Measurements from ENCODE around the gene MAL. TPM values are rescaled to one million over a fixed set of nuclear protein-coding genes. Genes with fewer than 3 reads are reported as not detected.

MAL gene
- total RNA-seq, 1 donor from 2014 or later: 101 TPM

DNA sequence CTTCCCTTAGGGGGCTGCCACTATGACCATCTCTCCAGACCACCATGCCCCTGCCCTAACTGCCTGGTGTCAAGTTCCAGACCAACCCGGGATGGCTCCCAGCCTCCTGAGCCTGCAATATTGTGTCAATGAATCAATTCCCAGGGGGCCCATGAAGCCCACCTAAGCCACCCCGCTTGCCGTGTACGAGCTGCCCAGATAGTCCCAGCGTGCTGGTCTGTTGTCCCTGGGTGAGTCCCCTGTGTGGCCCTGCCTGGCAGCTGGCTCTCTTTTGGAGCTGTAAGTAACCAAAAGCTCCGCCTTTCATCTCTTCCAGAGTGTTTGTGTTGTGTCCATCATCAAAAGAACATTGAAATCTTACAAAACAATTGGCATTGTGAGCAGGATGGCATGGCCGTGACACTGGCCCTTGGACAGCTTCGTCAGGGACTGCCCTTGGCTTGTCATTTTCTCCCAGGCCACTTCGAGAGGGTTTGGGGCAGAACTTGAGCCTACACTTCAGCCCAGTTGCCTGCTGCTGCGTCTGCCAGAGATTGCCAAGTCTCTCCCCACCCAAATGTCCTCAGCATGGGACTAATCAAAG lies 11.3 kb upstream of the MAL start:
- Mint-ChIP-seq H3K4me1 (ENCODE audit: low read depth) (peaks cover 6% of the 10 kb centered on the region), H3K27me3 (ENCODE audit: low read depth) (no peaks in the 10 kb centered on the region), H3K9me3 (no peaks in the 10 kb centered on the region), H3K36me3 (ENCODE audit: low read depth) (no peaks in the 10 kb centered on the region), H3K27ac (no peak overlapping the region), H3K4me3 (ENCODE audit: low read depth) (no peak overlapping the region)
- no peak for DNase-seq (ENCODE audit: low spot score)
- intact Hi-C loops (cut with micrococcal nuclease): no loop called here

DNA sequence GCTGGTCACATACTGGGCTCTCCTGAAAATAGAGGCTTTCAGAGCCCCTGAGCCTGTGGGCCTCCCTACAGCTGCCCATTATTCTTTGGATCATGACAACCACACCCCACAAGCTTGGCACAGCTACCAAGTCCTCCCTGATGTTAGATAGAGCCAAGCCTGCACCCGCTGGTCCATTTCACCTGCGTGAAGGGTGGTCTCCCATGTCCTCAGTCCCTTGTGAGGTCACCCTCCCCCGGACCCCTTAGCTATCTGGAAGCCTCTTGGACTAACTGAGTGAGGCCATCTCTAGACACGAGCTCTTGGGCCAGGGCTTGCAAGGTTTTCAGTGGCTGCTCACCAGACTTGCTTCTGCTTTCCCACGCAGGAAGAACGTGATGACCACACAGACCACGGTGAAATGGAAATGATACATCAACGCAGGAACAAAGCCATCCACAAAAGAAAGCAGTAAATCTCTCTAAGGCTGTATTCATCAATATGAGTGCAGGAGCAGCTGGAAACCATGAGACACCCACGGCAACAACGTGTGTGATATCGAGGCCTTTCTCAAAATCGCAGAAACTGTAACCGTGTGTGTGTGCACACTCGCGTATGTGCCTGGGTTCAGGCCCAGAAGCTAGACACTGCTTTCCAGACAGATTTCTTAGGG lies 10.1 kb upstream of the MAL start:
- no peak overlapping the region for H3K4me3 Mint-ChIP-seq (ENCODE audit: low read depth)
- peaks cover 6% of the 10 kb centered on the region for H3K4me1 Mint-ChIP-seq (ENCODE audit: low read depth)
- no peak overlapping the region for H3K27ac Mint-ChIP-seq
- intact Hi-C loops (cut with micrococcal nuclease): no loop called here
- H3K9me3 Mint-ChIP-seq: no peaks in the 10 kb centered on the region
- DNase-seq (ENCODE audit: low spot score): no peak
- H3K36me3 Mint-ChIP-seq (ENCODE audit: low read depth): no peaks in the 10 kb centered on the region
- H3K27me3 Mint-ChIP-seq (ENCODE audit: low read depth): no peaks in the 10 kb centered on the region

DNA sequence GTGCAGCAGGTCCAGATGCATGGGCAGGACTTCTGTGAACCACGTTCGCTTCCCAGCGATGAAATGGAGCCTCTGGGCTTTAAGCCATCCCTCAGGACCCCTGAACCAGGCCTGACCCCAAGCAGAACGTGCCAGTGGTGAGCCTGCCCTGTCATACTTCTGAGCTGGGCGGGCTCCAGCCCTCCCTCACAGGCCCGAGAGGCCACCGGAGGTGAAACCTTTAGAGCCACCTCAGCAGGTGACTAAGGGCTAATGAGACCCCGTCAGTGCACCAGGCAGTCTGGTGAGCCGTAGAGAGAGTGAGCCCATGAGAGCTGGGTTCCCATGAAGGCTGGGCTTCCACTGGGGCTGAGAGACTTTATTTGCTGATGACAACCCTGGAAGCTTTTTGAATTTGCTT lies 8.9 kb upstream of the MAL start:
- Mint-ChIP-seq H3K27me3 (ENCODE audit: low read depth) (no peaks in the 10 kb centered on the region), H3K27ac (no peak overlapping the region)

DNA sequence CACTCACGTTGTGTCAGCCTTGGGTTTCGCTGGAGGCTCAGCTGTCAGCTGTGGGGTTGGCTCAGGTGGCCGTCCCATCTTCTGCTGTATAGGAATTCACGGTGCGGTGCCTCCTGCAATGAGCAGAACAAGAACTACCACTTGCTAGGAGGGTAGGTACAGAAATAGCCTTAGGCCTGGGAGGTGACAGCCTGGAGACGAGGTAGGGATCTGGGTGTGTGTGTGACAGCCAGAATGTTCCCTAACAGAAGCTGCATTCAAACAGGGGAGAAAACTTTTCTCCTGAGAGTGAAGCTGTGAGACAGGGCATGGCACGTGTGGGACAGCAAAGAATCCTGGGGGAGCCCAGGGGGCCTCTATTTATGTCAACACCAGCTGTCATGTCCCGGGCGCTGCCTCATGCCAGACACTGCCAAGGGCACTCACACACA lies 8.4 kb upstream of the MAL start:
- Mint-ChIP-seq H3K27ac (no peak overlapping the region), H3K36me3 (ENCODE audit: low read depth) (no peaks in the 10 kb centered on the region), H3K4me1 (ENCODE audit: low read depth) (peaks cover 9% of the 10 kb centered on the region), H3K9me3 (no peaks in the 10 kb centered on the region), H3K4me3 (ENCODE audit: low read depth) (no peak overlapping the region), H3K27me3 (ENCODE audit: low read depth) (no peaks in the 10 kb centered on the region)
- DNase-seq (ENCODE audit: low spot score): no peak
- intact Hi-C loops (cut with micrococcal nuclease): no loop called here

More for the DNA sequence above, 8.9 kb upstream of the MAL start:
- H3K4me1 Mint-ChIP-seq (ENCODE audit: low read depth): peaks cover 6% of the 10 kb centered on the region
- no peaks in the 10 kb centered on the region for H3K36me3 Mint-ChIP-seq (ENCODE audit: low read depth)
- intact Hi-C loops (cut with micrococcal nuclease): no loop called here
- H3K9me3 Mint-ChIP-seq: no peaks in the 10 kb centered on the region
- H3K4me3 Mint-ChIP-seq (ENCODE audit: low read depth): no peak overlapping the region
- no peak for DNase-seq (ENCODE audit: low spot score)

DNA sequence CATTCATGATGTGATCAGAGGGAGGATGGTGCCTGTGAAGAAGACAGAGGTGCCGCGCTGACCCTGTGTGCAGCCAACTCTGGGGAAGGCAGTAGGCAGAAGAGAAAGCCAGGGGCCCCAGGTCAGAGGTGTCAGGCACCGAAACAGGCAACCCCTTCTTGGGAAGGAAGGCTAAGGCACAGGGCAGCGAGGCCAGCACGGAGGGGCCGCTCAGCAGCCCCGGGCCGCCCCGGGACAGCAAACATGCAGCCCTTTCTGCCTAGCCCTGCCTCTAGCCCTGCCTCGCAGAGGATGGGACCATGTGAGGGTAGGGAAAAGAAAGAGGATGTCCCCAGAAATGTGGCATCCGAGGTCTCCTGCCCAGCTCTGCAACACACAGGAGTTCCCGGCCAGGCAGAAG lies 7.7 kb upstream of the MAL start:
- no peaks in the 10 kb centered on the region for H3K36me3 Mint-ChIP-seq (ENCODE audit: low read depth)
- H3K9me3 Mint-ChIP-seq: no peaks in the 10 kb centered on the region
- intact Hi-C loops (cut with micrococcal nuclease): no loop called here
- DNase-seq (ENCODE audit: low spot score): no peak
- no peak overlapping the region for H3K27ac Mint-ChIP-seq
- no peak overlapping the region for H3K4me3 Mint-ChIP-seq (ENCODE audit: low read depth)
- H3K4me1 Mint-ChIP-seq (ENCODE audit: low read depth): peaks cover 15% of the 10 kb centered on the region
- no peaks in the 10 kb centered on the region for H3K27me3 Mint-ChIP-seq (ENCODE audit: low read depth)

DNA sequence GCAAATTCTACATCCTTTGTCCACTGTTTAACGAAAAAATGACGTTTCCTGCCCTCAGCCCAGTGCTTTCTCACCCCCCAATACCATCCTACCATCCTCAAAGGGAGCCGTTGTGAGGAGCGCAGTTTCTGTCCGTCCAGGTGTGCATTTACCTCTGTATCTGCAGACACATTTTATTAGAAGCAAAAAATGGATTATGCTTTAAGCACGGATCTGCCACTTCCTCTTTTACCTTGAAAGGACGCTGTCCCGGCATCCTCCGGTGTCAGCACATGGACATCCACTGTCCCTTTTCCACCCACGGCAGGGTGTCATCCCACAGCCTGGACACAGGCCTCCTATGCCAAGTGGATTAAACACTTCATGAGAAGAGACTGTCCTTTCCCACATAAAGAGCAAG lies 7.2 kb upstream of the MAL start:
- DNase-seq (ENCODE audit: low spot score): no peak
- H3K36me3 Mint-ChIP-seq (ENCODE audit: low read depth): no peaks in the 10 kb centered on the region
- no peak overlapping the region for H3K4me3 Mint-ChIP-seq (ENCODE audit: low read depth)
- no peak overlapping the region for H3K27ac Mint-ChIP-seq
- peaks cover 20% of the 10 kb centered on the region for H3K4me1 Mint-ChIP-seq (ENCODE audit: low read depth)
- H3K9me3 Mint-ChIP-seq: no peaks in the 10 kb centered on the region
- H3K27me3 Mint-ChIP-seq (ENCODE audit: low read depth): no peaks in the 10 kb centered on the region
- intact Hi-C loops (cut with micrococcal nuclease): no loop called here

DNA sequence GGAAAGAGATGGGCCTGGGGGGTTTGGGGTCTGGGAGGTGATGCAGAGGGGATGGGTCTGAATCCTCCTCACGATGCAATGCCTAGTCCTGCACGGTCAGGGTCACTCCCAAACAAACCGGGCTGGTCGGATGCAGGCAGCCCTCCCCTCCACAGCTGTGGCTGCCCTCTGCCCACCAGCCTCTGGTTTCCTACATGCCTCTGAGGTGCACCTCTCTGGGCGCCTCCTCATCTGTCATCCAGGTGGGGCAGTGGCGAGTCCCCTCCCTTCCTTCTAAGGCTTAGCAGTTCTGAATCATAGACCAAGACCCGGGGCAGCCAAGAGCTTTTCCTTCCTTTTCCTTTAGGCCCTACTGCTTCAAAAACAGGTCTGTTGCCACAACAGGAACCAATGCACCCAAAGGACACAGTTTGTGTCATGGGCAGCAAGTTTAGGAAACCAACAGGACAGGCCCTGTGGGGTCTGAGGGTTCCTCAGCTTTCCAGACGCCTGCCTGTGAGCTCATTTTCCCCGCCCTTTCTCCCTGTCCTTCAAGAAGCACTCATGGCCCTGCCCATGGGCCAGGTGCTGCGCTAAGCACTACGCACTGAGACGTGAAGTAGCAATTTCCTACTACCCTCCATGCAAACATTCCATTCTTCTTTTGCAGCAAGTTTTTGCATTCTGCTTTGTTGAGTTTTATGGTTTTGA lies 6.5 kb upstream of the MAL start:
- peaks cover 25% of the 10 kb centered on the region for H3K4me1 Mint-ChIP-seq (ENCODE audit: low read depth)

DNA sequence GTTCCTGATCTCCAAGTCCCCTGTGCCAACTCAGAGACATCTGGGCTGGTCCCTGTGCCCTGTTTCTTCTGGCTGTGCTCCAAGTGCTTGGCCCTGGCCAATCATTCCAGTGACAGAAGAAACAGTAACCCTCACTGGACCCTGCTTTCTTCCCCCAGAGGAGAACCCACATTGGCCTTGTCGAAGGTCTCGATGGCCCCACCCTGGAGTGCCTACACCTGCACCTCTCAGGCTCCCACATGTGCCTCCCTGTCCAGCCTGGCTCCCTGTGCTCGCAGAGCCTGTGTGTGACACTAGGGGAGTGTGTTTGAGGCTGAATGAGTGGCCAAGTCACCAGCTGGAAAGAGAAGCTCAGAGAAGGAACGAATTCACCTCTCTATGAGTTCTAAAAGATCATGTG lies 5.9 kb upstream of the MAL start:
- intact Hi-C loops (cut with micrococcal nuclease): no loop called here
- Mint-ChIP-seq H3K4me3 (ENCODE audit: low read depth) (no peak overlapping the region), H3K27me3 (ENCODE audit: low read depth) (no peaks in the 10 kb centered on the region), H3K36me3 (ENCODE audit: low read depth) (no peaks in the 10 kb centered on the region), H3K4me1 (ENCODE audit: low read depth) (peaks cover 31% of the 10 kb centered on the region), H3K9me3 (no peaks in the 10 kb centered on the region), H3K27ac (no peak overlapping the region)
- DNase-seq (ENCODE audit: low spot score): no peak

More for the DNA sequence above, 6.5 kb upstream of the MAL start:
- Mint-ChIP-seq H3K36me3 (ENCODE audit: low read depth) (no peaks in the 10 kb centered on the region), H3K9me3 (no peaks in the 10 kb centered on the region), H3K4me3 (ENCODE audit: low read depth) (no peak overlapping the region), H3K27me3 (ENCODE audit: low read depth) (no peaks in the 10 kb centered on the region), H3K27ac (no peak overlapping the region)
- intact Hi-C loops (cut with micrococcal nuclease): no loop called here
- DNase-seq (ENCODE audit: low spot score): no peak

DNA sequence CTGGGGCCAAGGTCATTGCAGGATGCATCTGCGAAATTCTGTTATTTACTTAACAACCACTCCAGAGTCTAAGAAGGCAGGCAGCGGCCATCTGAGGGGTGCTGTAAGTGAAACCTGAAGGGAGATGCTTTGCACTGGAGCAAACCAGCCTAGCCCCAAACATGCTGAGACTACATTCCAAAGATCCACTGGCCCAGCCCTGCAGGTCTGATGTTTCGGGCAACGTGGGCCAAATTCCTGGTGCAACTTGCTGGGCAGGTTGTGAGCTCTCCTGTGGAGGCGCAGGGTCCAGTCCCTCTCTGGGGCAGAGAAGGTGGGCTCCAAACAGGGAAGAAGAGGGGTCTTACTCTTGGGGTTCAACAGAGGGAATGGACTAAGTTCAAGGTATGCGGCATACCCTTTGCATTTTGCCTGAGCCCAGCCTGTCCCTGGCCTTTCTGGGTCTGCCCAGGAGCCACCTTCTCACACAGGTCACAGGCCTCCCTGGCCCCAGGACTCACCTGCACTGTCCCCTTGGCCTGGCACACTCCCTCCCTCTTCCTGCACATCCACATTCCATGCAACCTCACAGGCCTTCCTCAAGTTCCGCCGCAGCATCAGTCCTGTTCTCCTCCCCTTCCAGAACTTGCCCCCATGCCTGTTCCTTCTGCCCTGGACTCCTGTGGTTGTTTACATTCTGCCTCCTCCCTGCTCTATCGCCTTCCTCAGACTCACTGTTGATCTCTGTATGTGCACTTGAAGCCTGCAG lies 5.1 kb upstream of the MAL start:
- no peak for DNase-seq (ENCODE audit: low spot score)
- no peaks in the 10 kb centered on the region for H3K9me3 Mint-ChIP-seq
- no peaks in the 10 kb centered on the region for H3K27me3 Mint-ChIP-seq (ENCODE audit: low read depth)
- no peak overlapping the region for H3K4me3 Mint-ChIP-seq (ENCODE audit: low read depth)
- no peak overlapping the region for H3K27ac Mint-ChIP-seq
- intact Hi-C loops (cut with micrococcal nuclease): no loop called here
- H3K36me3 Mint-ChIP-seq (ENCODE audit: low read depth): no peaks in the 10 kb centered on the region
- H3K4me1 Mint-ChIP-seq (ENCODE audit: low read depth): peaks cover 31% of the 10 kb centered on the region

DNA sequence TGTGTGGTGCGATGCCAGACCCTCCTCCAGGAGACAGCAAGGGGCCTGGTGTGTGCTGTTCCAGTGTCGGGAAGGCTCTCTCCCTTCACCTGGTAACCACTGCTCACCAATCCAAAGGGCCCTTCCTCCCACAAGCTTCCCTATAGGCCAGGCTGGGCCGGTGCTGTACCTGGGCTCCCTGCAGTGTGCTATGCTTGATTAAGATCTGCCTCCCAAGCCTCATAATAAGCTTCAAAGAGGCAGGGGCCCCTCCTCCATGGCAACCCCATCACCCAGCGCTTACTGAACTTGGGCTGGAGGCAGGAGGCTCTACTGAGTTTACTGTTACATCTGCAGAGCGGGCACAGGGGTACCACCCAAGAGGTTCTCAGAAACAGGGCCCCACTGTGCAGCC lies 4.5 kb upstream of the MAL start:
- Mint-ChIP-seq H3K36me3 (ENCODE audit: low read depth) (peaks cover 4% of the 10 kb centered on the region), H3K9me3 (no peaks in the 10 kb centered on the region), H3K27ac (no peak overlapping the region), H3K4me1 (ENCODE audit: low read depth) (peaks cover 34% of the 10 kb centered on the region), H3K27me3 (ENCODE audit: low read depth) (no peaks in the 10 kb centered on the region), H3K4me3 (ENCODE audit: low read depth) (no peak overlapping the region)
- intact Hi-C loops (cut with micrococcal nuclease): no loop called here
- DNase-seq (ENCODE audit: low spot score): no peak

DNA sequence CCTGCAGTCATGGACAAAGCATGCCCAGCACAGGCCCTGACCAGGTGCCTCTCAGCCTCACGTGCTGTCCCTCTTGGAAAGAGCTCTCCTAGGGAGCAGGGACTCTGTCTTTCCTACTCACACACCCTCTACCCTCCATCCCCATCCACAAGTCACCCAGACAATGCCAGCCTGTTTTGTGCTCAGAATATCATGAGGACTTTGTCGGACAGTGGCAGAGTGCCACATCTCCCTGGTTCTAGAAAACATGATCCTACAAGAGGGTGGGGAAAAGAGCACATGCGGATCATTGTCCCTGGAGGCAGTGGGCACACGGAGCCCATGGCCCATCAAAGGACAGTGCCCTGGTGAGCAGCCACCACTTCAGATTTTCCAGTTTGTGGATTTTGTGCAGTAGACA lies 3.7 kb upstream of the MAL start:
- H3K9me3 Mint-ChIP-seq: no peaks in the 10 kb centered on the region
- no peak overlapping the region for H3K4me3 Mint-ChIP-seq (ENCODE audit: low read depth)
- H3K27me3 Mint-ChIP-seq (ENCODE audit: low read depth): no peaks in the 10 kb centered on the region
- H3K4me1 Mint-ChIP-seq (ENCODE audit: low read depth): peaks cover 39% of the 10 kb centered on the region
- peaks cover 9% of the 10 kb centered on the region for H3K36me3 Mint-ChIP-seq (ENCODE audit: low read depth)
- no peak overlapping the region for H3K27ac Mint-ChIP-seq
- no peak for DNase-seq (ENCODE audit: low spot score)
- intact Hi-C loops (cut with micrococcal nuclease): loop anchor here (1.0 to 2.0 kb wide), 4 partner anchors 19 to 143 kb away; partner anchors contain the start of gene ZNF2

DNA sequence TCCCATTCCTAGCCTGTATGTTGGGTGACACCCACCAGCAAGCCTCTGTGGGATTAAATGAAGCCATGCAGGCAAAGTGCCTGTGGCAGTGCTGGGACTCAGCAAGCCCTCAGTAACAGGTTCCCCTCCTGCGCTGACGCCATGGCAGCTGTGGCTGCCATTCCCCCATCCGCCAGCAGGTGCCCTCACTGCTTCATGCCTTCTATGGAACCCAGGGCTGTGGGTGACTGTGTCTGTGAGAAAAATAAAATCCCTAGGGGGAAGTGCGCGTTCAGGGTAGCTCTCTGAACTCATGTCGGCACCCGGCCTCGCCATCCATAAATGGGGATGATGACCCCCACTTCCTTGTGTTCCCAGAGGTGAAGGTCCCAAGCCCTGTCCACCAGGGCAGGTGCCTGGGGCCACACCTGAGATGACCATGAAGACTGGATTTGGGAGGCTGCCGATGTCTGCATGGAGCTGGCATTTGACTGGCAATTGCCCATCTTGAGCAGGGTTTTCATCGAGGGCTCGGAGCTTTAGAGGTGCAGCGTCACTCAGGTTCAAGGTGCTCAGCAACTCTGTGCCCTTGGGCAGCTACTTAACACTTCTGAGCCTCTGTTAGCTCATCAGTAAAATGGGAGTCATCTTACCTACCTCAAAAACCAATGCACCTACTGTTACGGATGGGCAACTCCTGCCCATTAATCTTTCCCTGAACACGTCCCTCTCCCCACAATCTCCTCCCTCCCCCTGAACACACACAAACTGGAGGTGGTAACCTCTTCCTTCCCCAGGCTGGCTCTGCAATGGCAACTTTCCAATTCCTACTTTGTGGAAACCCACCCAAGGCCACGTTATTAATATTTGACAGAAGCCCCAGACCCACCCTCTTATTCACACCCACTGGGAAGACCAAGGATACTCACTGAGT lies 2.9 kb upstream of the MAL start:
- Mint-ChIP-seq H3K36me3 (ENCODE audit: low read depth) (peaks cover 16% of the 10 kb centered on the region), H3K27me3 (ENCODE audit: low read depth) (no peaks in the 10 kb centered on the region), H3K27ac (no peak overlapping the region), H3K4me3 (ENCODE audit: low read depth) (peak overlapping the region; percentile 38), H3K9me3 (no peaks in the 10 kb centered on the region), H3K4me1 (ENCODE audit: low read depth) (peaks cover 46% of the 10 kb centered on the region)
- intact Hi-C loops (cut with micrococcal nuclease): loop anchor here (1.0 to 2.0 kb wide), 4 partner anchors 18 to 142 kb away; partner anchors contain the start of gene ZNF2
- peak; percentile 79 for DNase-seq (ENCODE audit: low spot score)
